ENCODE results near the gene MED13.

GRCh38 chr17:62024866-62025265 lies 40.2 kb downstream of the MED13 start:
- TF ChIP-seq EZH2phosphoT487 (IDR thresholded peaks at IDR 0.05; ENCODE audit: borderline replicate concordance, low read depth) (no peak), CTCF (IDR thresholded peaks at IDR 0.05) (no peak), USF2 (IDR thresholded peaks at IDR 0.05; ENCODE audit: borderline replicate concordance, low read depth, low read length) (no peak), REST (IDR thresholded peaks at IDR 0.05; ENCODE audit: low read depth, low read length) (no peak), RXRA (IDR thresholded peaks at IDR 0.05; ENCODE audit: borderline replicate concordance, low read depth) (no peak), YY1 (IDR thresholded peaks at IDR 0.05; ENCODE audit: low read depth) (no peak), EP300 (IDR thresholded peaks at IDR 0.05; ENCODE audit: borderline replicate concordance in 1 of 2, low read depth in 1 of 2, low read length in 1 of 2) (no peak), GABPA (IDR thresholded peaks at IDR 0.05; ENCODE audit: low read depth) (no peak)

All from SK-N-SH (cell line).